Measurements from ENCODE around the gene TMEM18.

The TMEM18 gene

GRCh38 chr2:671787-672605, 5.2 kb downstream of the TMEM18 start:
- DNase-seq, result no peak

DNA sequence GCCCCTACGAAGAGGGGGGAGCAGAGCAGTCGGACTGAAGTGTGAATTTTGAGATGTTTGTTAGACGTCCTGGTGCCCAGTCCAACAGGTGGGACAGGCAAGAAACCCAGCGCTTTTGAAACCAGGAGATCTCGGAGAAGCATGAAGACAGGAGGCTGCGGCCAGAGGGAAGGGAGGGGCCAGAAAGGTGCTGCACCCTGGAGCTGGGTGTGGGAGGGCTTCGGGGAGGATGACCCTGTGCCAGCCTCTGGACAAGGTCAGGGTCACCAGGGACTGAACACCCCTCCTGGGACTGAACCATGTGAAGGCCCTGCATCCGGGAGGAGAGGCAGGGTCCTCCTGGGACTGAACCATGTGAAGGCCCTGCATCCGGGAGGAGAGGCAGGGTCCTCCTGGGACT, 6.1 kb downstream of the TMEM18 start:
- no peak for DNase-seq

GRCh38 chr2:670637-671036, 6.6 kb downstream of the TMEM18 start:
- DNase-seq, result no peak

DNA sequence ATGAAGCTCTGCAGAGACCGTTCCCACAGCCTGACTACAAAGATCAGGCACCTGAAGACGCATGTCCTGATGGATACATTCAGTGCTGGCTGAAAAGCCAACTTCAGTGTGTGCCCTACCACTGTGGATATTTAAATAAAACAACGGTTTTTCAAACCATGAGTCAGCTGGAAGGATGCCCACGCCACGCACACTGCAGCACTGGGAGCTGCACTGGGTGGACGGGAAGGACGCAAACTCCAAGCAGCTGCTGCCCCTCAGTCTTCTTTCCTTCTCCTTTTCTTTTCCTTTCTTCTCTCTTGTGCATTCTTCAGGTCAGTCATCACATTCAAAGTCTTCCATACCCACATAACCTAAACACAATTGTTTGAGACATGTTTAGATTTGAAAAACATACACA, 7.9 kb downstream of the TMEM18 start:
- DNase-seq, result no peak

DNA sequence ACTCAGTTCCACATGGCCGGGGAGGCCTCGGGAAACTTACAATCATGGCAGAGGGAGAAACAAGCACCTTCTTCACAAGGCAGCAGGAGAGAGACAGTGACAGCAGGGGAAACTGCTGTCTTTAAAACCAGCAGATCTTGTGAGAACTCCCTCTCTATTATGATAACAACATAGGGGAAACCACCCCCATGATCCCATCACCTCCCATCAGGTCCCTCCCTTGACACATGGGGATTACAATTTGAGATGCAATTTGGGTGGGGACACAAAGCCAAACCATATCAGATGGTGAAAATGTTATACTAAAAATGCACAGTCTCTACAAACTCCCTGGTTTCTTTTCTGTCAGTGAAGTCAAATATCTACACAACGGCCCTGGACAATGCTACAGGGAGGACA, 9.2 kb downstream of the TMEM18 start:
- no peak for DNase-seq

DNA sequence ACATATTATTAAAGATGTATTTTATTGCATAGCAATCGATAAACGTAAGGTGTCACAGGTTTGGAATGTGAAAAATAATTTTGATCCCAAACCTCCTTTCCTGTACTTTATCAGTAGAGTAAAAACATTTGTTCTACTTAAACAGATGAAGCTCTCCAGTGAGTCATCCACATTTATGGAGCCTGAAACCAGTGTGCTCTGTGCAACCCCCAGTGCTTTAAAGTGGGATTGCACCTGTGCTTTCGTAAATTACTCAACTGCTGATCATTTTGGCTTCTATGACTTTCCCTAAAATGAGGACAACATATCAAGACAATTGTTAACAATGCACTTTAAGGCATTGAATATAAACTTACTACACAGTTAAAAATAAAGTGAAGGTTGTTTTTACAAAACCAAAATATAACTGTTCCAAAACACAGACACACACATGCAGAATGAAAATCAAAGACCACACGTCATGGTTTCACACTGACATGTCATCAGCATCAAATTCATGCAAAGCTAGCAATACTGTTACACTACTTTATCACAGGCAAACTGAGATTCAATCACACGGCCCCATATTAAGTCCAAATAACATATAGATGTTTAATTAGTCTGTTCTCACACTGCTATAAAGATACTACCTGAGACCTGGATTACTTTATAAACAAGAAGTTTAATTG, 9.7 kb downstream of the TMEM18 start:
- DNase-seq, result no peak

DNA sequence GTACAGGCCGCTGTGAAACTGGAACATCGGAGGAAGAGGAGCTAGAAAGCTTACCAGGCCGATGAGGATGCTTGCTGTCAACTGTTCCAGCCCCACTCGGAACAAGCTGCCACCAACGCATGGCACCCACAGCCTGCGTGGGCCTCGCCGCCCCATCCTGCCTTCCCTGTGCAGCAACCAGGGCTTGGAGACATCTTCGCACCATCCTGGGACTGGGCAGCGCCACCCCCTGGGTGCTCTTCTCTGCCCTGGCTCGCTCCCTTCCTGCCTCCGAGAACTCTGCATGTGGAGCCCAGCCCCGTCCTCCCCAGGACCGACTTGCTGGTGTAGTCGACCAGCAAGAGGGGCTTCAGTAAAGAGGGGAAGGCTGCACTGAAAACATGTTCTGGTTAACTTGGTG, 10.8 kb downstream of the TMEM18 start:
- no peak for DNase-seq

DNA sequence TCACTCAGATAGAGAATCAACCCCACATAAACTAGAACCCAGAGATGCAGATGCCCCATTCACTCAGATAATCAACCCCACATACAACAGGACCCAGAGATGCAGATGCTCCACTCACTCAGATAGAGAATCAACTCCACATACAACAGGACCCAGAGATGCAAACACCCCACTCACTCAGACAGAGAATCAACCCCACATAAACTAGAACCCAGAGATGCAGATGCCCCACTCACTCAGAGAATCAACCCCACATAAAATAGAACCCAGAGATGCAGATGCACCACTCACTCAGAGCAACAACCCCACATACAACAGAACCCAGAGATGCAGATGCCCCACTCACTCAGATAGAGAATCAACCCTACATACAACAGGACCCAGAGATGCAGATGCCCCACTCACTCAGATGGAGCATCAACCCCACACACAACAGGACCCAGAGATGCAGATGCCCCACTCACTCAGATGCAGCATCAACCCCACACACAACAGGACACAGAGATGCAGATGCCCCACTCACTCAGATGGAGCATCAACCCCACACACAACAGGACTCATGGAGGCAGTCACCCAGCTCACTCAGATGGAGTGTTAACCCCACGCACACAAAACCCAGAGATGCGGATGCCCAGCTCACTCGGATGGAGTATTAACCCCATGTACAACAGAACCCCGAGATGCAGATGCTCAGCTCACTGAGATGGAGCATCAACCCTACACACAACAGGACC, 11.7 kb downstream of the TMEM18 start:
- no peak for DNase-seq

DNA sequence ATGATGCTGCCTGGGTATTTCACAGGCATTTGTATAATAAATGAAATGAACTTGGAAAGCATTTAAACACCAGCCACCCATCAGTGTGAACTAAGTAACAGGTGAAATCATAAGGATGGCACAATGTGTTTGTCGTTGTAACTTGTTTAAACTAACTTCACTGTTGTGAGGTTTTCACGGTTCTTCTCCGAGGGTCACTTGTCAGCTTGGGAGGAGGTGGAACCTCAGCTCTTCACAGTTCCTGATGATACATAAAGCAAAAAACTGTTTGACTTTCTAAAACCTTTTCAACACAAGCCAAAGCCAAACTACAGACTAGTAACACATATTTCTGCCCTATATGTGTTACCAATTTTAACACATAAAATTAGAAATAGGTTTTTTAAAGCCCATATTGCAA, 13.1 kb downstream of the TMEM18 start:
- DNase-seq, result no peak

DNA sequence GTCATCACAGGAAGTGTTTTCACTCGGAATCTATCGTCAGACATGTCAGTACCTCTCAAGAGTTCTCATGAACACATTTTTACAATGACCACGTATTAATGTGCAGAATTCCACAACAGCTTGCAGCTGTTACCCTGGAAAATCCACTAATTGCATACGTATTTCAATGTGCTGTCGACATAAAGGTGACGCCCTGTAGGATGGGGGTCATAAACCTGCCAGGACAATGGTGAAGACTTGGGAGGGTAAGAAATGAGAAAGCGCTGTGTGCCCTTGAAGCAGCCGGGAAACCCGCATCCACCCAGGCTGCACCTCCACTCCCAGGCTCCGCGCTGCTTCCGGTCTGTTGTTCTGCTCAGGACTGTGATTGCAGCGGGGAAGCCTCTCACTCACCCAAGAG, 14.0 kb downstream of the TMEM18 start:
- no peak for DNase-seq

GRCh38 chr2:661360-661635, 15.9 kb downstream of the TMEM18 start:
- DNase-seq, result no peak

DNA sequence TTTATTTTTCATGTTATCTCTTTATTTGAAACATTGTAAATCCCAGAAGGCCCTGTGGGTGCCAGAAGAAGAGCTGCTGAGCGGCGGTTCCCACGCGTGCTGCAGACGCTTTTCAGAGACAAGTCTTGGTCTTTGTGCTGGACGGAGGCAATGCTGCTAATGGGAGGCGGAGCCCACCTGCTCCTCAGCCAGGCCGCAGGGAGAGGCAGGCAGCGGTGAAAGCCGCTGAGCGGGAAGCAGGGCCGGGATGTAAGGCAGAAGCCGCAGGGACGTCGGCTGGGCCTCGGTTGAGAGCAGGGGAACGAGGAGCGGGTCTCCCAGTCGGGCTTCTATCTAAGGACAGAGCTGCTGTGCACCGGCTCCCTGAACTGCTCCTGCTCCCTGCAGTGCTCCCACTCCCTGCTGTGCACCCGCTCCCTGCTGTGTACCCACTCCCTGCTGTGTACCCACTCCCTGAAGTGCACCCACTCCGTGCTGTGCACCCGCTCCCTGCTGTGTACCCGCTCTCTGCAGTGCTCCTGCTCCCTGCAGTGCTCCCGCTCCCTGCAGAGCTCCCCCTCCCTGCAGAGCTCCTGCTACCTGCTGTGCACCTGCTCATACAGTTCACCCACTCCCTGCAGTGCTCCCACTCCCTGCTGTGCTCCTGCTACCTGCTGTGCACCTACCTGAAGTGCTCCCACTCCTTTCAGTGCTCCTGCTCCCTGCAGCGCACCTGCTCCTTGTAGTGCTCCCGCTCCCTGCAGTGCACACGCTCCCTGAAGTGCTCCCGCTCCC, 16.4 kb downstream of the TMEM18 start:
- no peak for DNase-seq

DNA sequence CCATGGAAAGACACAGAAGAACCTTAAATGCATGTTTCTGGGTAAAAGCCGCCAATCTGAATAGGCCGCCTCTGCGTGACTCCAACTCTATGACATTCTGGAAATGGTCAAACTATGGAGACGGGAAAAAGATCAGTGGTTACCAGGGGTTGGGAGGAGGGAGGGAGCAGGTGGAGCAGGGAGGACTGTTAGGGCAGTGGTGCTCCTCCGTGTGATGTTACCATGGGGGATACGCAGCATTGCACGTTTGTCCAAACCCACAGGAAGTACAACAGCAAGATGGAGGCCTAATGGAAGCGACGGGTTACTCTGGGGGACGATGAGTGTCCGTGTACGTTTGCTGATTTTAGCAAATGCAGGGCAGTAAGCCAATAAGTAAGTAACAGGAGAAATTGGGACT, 17.2 kb downstream of the TMEM18 start:
- no peak for DNase-seq

GRCh38 chr2:658426-658825, 18.8 kb downstream of the TMEM18 start:
- DNase-seq, result no peak

DNA sequence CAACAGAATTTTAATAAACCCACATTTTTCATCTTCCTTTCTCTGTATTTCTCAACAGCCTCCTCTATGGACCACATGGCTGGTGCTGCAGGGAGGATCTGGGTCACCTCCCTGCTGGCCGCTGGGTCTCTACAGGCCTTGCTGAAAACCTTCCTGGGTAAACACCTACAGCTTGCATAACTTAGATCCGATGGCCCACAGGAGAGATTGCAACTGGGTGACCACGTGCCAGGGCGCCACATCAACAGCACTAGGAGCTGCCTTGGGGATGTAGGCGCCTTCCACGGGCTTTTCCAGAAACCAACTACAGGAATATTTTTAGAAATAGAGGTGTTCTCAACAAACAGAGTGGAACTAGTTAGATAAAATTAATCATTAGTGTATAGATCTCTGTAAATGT, 19.4 kb downstream of the TMEM18 start:
- no peak for DNase-seq

- DNase-seq, result peak in 1 of 5 experiments; percentile 24
Measured at GRCh38 chr2:656676-657075, 20.5 kb downstream of the TMEM18 start.

- no peak for DNase-seq
Measured at GRCh38 chr2:655626-656025, 21.6 kb downstream of the TMEM18 start.

DNA sequence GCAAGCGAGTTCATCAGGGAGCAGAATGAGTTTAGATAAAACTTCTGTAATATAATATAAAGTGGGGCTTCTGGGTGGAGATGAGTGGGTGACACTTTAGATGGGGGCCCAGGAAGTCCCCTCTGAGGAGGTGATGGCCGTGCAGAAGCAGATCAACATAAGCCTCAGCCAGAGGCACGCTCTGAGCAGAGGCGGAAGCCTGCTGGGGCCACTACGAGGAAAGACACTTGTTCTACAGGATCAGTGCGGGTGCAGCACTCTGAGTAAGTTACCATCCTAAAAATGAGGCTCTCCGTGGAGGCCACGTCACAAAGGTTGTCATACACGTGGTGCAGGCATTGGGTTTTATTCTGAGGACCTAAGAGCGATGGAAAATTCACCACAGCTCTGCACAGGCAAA, 22.3 kb downstream of the TMEM18 start:
- no peak for DNase-seq

DNA sequence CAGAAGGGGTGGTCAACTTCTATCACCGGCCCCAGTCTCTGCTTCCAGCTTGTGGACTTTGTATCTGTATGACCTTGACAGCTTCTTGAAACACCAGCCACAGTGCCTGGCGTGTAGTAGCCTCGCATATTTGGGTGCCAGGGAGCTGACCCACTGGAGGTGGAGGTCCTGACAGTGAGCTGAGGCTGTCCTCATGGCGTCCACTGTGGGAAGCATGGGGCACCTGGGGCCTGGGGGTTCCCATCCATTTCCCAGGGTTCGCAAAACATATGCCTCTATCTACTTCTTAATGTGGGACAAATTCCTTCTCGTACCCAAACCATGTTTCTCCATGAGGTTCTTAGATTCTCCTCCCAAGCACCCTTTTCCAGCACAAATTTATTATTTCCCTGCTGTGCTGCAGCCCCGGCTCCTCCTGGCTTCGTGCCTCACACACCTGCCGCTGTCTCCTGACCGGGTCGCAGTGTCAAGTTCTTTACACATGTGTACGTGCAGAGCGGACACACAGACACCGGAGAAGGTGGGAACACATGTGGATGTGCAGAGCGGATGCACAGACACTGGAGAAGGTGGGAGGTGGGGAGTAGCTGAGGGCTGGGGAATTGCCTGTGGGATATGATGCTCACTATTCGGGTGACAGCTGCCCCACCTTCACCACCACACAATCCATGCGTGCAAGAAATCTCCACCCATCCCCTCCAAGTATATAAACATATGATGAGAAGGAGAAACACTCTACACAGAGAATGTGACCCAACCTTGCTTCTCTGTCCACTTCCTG, 23.4 kb downstream of the TMEM18 start:
- DNase-seq, result no peak

GRCh38 chr2:652881-653480, 24.2 kb downstream of the TMEM18 start:
- peak in 1 of 5 experiments; percentile 8 for DNase-seq

GRCh38 chr2:651951-652373, 25.2 kb downstream of the TMEM18 start:
- no peak for DNase-seq
